ENCODE data around the gene SLC38A9.

The SLC38A9 gene

GRCh38 chr5:55650386-55650785 is 61.7 kb downstream of the SLC38A9 start:
- TF ChIP-seq, protein P1, sequence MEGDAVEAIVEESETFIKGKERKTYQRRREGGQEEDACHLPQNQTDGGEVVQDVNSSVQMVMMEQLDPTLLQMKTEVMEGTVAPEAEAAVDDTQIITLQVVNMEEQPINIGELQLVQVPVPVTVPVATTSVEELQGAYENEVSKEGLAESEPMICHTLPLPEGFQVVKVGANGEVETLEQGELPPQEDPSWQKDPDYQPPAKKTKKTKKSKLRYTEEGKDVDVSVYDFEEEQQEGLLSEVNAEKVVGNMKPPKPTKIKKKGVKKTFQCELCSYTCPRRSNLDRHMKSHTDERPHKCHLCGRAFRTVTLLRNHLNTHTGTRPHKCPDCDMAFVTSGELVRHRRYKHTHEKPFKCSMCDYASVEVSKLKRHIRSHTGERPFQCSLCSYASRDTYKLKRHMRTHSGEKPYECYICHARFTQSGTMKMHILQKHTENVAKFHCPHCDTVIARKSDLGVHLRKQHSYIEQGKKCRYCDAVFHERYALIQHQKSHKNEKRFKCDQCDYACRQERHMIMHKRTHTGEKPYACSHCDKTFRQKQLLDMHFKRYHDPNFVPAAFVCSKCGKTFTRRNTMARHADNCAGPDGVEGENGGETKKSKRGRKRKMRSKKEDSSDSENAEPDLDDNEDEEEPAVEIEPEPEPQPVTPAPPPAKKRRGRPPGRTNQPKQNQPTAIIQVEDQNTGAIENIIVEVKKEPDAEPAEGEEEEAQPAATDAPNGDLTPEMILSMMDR (IDR thresholded peaks at IDR 0.05; ENCODE audit: extremely low read depth, insufficient read depth, missing control alignments): no peak
- no peak for DNase-seq (ENCODE audit: low spot score)
- in situ Hi-C loops (cut with MboI; ENCODE audit: low pct_unique_long_range_greater_than_20kb, low sequenced_read_pairs, unreplicated experiment): no loop called here

GRCh38 chr5:55649963-55650362 is 62.2 kb downstream of the SLC38A9 start:
- in situ Hi-C loops (cut with MboI; ENCODE audit: low pct_unique_long_range_greater_than_20kb, low sequenced_read_pairs, unreplicated experiment): no loop called here
- TF ChIP-seq, protein P1 (IDR thresholded peaks at IDR 0.05; ENCODE audit: extremely low read depth, insufficient read depth, missing control alignments): no peak
- no peak for DNase-seq (ENCODE audit: low spot score)

DNA sequence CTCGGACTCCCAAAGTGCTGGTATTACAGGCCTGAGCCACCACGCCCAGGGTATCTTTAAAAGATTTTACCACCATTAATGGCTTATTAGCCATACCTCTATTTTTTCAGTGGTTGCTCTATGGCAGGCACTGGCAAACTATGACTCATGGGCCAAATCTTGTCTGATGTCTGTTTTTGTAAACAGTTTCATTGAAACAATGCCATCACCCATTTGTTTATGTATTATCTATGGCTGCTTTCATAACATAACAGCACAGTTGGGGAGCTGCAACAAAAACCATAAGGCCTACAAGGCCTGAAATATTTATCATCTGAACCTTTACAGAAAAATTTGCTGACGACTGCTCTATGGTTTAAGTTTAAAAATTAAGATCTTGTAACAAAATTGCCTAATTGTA is 66.8 kb downstream of the SLC38A9 start:
- in situ Hi-C loops (cut with MboI; ENCODE audit: low pct_unique_long_range_greater_than_20kb, low sequenced_read_pairs, unreplicated experiment): no loop called here
- DNase-seq (ENCODE audit: low spot score): no peak
- TF ChIP-seq, protein P1 (IDR thresholded peaks at IDR 0.05; ENCODE audit: extremely low read depth, insufficient read depth, missing control alignments): no peak

GRCh38 chr5:55638455-55638854 is 73.7 kb downstream of the SLC38A9 start:
- in situ Hi-C loops (cut with MboI; ENCODE audit: low pct_unique_long_range_greater_than_20kb, low sequenced_read_pairs, unreplicated experiment): no loop called here
- TF ChIP-seq, protein P1 (IDR thresholded peaks at IDR 0.05; ENCODE audit: extremely low read depth, insufficient read depth, missing control alignments): no peak
- DNase-seq (ENCODE audit: low spot score): no peak

- DNase-seq (ENCODE audit: low spot score): no peak
- in situ Hi-C loops (cut with MboI; ENCODE audit: low pct_unique_long_range_greater_than_20kb, low sequenced_read_pairs, unreplicated experiment): no loop called here
- TF ChIP-seq, protein P1 (IDR thresholded peaks at IDR 0.05; ENCODE audit: extremely low read depth, insufficient read depth, missing control alignments): no peak
These were observed 74.1 kb downstream of the SLC38A9 start for GRCh38 chr5:55638051-55638450.

- DNase-seq (ENCODE audit: low spot score): no peak
- in situ Hi-C loops (cut with MboI; ENCODE audit: low pct_unique_long_range_greater_than_20kb, low sequenced_read_pairs, unreplicated experiment): no loop called here
- TF ChIP-seq, protein P1 (IDR thresholded peaks at IDR 0.05; ENCODE audit: extremely low read depth, insufficient read depth, missing control alignments): no peak
These were observed 75.4 kb downstream of the SLC38A9 start for GRCh38 chr5:55636683-55637082.

DNA sequence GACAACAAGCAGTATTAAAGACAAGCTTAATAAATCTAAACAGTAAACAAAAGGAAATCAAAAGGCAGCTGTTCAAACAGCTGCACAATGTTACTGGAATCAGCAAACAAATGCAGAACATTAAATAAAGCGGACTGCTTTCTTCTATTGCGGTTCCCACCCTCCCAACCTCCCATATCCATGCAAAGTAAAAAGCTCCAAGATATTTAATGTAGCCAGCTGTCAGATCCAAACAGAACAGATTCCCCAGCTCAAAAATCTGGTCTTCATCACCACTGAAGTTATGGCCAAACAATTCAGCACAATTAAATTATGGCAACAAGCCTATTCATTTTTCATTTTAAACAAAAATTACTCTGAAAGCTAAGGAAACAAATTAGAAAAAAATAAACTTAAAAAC is 75.9 kb downstream of the SLC38A9 start:
- in situ Hi-C loops (cut with MboI; ENCODE audit: low pct_unique_long_range_greater_than_20kb, low sequenced_read_pairs, unreplicated experiment): no loop called here
- no peak for DNase-seq (ENCODE audit: low spot score)
- TF ChIP-seq, protein P1 (IDR thresholded peaks at IDR 0.05; ENCODE audit: extremely low read depth, insufficient read depth, missing control alignments): no peak

All from GM13977 (cell line).